Cardiac muscle cell (in vitro differentiated cells and primary cell): ENCODE measurements around the gene HPCA. TPM values are rescaled to one million over a fixed set of nuclear protein-coding genes. Genes with fewer than 3 reads are reported as not detected.

ENCODE experiments used
- DNase-seq, 2 donors: peaks; one replicate each; pipeline versions ENCODE4 v3.0.0 to v3.0.0-alpha.2; 2010 to 2017; ENCODE audit warnings: low read depth in 1 of 2, low spot score in 1 of 2
- H3K27ac ChIP-seq: fragments of 200-600 bp; sonication (generic); 2 replicates; pipeline ENCODE4 v1.5.1; 2016
- H3K27me3 ChIP-seq: fragments of 200-600 bp; sonication (generic); 2 replicates; pipeline ENCODE4 v1.6.0; 2016; ENCODE audit warnings: control low read depth
- H3K36me3 ChIP-seq: fragments of 200-600 bp; sonication (generic); 2 replicates; pipeline ENCODE4 v1.5.1; 2016; ENCODE audit warnings: control low read depth
- H3K4me1 ChIP-seq: fragments of 200-600 bp; sonication (generic); 2 replicates; pipeline ENCODE4 v1.8.1; 2017; ENCODE audit warnings: low read depth, mild to moderate bottlenecking, mixed run types
- H3K4me3 ChIP-seq: fragments of 200-600 bp; sonication (generic); 2 replicates; pipeline ENCODE4 v1.5.1; 2016; ENCODE audit warnings: mild to moderate bottlenecking
- H3K9me3 ChIP-seq: fragments of 200-600 bp; sonication (generic); 2 replicates; pipeline ENCODE4 v1.5.1; 2017; ENCODE audit warnings: low read depth, mild to moderate bottlenecking, control low read depth
- polyA plus RNA-seq: library from polyadenylated mRNA; unstranded; fragments of >200 nt; fragmentation: Nextera tagmentation; extraction: Ambion mirVana; gene quantifications from 2 replicates; pipeline ENCODE4 v1.2.1, GENCODE V29; 2016
- total RNA-seq: library from RNA; depleted of rRNA; stranded (reverse); fragments of >200 nt; gene quantifications from 2 replicates; pipeline ENCODE4 v1.2.3, GENCODE V29; 2016
- TF ChIP-seq, protein P1 (sequence below): IDR thresholded peaks from 2 replicates; pipeline ENCODE4 v1.5.1; 2012; ENCODE audit warnings: low read depth, mild to moderate bottlenecking, low read length

HPCA gene
- total and polyA plus RNA-seq, 2 experiments from 2014 or later: not detected

DNA sequence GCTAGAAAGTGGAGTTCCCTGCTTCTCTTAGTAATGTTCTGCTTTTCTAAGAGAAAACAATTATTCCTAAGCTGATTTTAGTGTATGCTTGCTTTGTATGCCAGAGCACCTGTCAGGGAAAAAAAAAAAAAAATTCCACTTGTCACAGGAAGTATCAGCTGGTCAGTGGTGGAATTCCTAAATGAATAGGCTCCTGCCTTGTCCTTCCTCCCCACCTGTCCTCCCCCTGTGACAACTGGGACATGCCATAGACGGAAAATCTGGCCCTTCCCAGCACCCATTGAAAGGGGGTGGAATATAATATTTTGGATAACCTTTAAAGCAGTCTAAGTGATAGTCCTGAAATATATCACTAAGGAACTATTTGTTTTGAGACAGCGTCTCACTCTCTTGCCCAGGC, 26.4 kb upstream of the HPCA start:
- Histone ChIP-seq H3K27ac (no peak overlapping the region), H3K4me1 (no peaks in the 10 kb centered on the region), H3K4me3 (no peak overlapping the region), H3K27me3 (no peaks in the 10 kb centered on the region), H3K9me3 (no peaks in the 10 kb centered on the region), H3K36me3 (peaks cover 29% of the 10 kb centered on the region)
- no peak for DNase-seq
- TF ChIP-seq, protein P1, sequence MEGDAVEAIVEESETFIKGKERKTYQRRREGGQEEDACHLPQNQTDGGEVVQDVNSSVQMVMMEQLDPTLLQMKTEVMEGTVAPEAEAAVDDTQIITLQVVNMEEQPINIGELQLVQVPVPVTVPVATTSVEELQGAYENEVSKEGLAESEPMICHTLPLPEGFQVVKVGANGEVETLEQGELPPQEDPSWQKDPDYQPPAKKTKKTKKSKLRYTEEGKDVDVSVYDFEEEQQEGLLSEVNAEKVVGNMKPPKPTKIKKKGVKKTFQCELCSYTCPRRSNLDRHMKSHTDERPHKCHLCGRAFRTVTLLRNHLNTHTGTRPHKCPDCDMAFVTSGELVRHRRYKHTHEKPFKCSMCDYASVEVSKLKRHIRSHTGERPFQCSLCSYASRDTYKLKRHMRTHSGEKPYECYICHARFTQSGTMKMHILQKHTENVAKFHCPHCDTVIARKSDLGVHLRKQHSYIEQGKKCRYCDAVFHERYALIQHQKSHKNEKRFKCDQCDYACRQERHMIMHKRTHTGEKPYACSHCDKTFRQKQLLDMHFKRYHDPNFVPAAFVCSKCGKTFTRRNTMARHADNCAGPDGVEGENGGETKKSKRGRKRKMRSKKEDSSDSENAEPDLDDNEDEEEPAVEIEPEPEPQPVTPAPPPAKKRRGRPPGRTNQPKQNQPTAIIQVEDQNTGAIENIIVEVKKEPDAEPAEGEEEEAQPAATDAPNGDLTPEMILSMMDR: no peak

DNA sequence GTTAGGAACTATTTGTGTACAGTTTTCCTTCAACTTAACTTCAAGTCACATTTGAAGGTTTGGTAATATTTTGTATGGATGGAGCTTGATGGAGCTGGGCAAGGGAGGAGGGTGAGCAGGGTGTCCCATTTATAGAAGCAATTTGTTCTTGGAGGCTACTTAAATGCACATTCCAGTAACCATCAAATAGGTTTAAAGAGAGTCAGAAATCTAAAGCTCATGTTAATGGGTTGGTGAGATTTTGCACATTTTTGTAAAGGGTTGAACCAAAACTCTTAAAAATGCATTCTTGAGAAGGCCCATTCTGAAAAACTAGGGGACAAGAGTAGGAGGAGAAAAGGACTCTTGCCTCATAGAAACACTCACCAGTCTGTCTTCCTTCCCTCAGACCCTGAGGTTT, 25.7 kb upstream of the HPCA start:
- no peaks in the 10 kb centered on the region for H3K4me1 ChIP-seq
- TF ChIP-seq, protein P1: no peak
- H3K27ac ChIP-seq: no peak overlapping the region
- no peaks in the 10 kb centered on the region for H3K27me3 ChIP-seq
- no peak for DNase-seq
- no peak overlapping the region for H3K4me3 ChIP-seq
- peaks cover 25% of the 10 kb centered on the region for H3K36me3 ChIP-seq
- no peaks in the 10 kb centered on the region for H3K9me3 ChIP-seq

DNA sequence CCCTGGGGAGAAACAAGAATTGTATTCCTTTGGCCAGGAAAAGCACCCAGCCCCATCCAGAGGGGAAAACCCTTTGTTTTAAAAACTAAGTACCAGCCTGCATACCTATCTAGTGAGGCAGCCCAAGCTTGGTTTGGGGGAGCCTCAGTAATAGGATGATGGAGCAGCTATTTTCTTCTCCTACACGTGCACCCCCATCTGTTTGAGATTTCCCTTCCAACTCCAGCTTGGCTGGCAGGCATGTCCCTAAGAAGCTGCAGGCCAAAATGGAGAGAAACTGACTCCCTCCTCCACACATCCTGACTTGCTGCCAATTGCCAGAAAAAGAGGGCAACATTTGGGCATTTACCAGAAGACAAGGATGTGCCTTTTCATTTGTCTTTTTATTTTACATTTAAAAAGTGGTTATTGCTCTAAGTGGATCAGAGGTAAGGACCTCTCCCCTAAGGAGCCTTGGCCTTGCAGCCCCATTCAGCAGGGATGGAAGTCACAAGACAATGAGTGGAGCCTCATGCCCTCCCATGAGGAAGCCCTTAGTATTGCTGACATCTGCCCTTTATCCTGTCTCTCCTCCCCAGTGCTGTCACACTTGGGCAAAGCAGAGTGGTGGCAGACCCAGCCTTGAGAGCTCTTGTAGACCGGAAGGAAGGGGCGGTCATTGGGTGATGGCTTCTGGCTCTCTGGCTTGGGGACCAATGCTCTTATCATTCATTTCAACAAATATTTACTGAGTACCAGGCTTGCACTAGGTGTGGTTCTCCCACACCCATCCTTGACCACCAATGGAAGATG, 24.2 kb upstream of the HPCA start:
- DNase-seq: no peak
- peaks cover 14% of the 10 kb centered on the region for H3K36me3 ChIP-seq
- TF ChIP-seq, protein P1: no peak

DNA sequence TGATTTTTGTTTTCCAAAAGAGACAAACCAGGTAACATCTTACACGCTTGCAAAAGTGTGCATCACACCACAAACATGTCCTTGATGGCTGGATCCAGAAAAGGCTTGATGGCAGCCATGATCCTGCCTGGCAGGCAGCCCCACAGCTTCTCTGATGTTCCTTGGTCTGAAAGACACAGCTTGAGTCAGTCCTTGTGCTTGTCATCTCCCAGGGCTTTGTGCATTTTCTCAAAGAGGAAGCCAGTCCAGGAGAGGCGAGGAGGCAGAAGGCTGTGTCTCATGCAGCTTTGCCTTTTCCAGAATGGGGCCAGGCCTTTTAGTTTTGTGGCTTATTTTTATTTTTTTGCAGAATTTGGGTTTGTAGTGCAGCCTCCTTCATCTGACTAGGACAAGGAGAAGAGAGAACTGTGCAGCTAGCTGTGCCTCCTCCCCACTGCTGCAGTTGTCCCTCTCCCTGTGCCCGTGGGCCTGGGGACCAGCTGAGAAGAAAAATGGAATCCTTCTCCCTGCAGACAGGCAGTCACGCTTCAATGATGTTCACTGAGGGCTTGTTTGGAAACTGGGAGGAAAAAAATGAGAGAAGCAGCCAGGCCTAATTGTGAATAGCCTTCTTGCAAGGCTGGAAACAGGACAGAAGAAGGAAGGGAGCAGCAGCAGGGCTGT, 22.9 kb upstream of the HPCA start:
- Histone ChIP-seq H3K4me1 (no peaks in the 10 kb centered on the region), H3K27me3 (no peaks in the 10 kb centered on the region), H3K9me3 (no peaks in the 10 kb centered on the region), H3K36me3 (peaks cover 7% of the 10 kb centered on the region), H3K27ac (no peak overlapping the region), H3K4me3 (no peak overlapping the region)
- no peak for DNase-seq
- TF ChIP-seq, protein P1: no peak

More for the DNA sequence above, 24.2 kb upstream of the HPCA start:
- no peaks in the 10 kb centered on the region for H3K27me3 ChIP-seq
- H3K9me3 ChIP-seq: no peaks in the 10 kb centered on the region
- H3K4me3 ChIP-seq: no peak overlapping the region
- no peak overlapping the region for H3K27ac ChIP-seq
- no peaks in the 10 kb centered on the region for H3K4me1 ChIP-seq

DNA sequence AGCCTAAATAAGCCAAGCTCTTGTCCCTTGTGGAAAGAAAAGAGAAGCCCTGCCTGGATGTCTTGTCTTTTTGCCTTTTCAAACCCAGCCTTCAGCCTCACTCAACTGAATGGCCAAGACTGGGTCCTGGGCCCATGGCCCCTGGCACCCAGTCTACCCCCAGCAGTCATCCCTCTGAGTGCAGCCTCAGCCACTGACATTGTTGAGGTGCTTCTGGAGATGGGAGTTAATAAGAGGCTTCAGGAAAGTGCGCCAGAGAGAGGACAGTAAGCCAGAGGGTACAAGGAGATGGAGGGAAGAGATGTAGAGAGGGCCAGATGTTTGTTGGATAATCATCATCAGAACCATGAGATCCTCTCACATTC, 22.4 kb upstream of the HPCA start:
- Histone ChIP-seq H3K36me3 (peaks cover 7% of the 10 kb centered on the region), H3K4me1 (no peaks in the 10 kb centered on the region), H3K27ac (no peak overlapping the region), H3K27me3 (no peaks in the 10 kb centered on the region), H3K9me3 (no peaks in the 10 kb centered on the region), H3K4me3 (no peak overlapping the region)
- TF ChIP-seq, protein P1: no peak
- no peak for DNase-seq
